IMR-90 (cell line): ENCODE data around the gene STEAP1.

ENCODE experiments used
- CEBPB ChIP-seq: IDR thresholded peaks from 2 replicates; pipeline ENCODE4 v1.6.1; 2012; ENCODE audit warnings: low read depth, low read length, improper control_type of control experiment
- CTCF ChIP-seq: conservative IDR thresholded peaks from 2 replicates; pipeline ENCODE4 v1.5.1; 2012; ENCODE audit warnings: mild to moderate bottlenecking, low read depth, low read length, improper control_type of control experiment
- ELK1 ChIP-seq: fragments of 150-350 bp; IDR thresholded peaks from 2 replicates; pipeline ENCODE4 v1.6.1; 2016; ENCODE audit warnings: low read depth, mild to moderate bottlenecking, low read length, moderate library complexity, borderline replicate concordance
- MAFK ChIP-seq: IDR thresholded peaks from 2 replicates; pipeline ENCODE4 v1.6.1; 2012; ENCODE audit warnings: low read depth, low read length, improper control_type of control experiment

- TF ChIP-seq ELK1 (no peak), CEBPB (no peak), CTCF (no peak), MAFK (no peak)
Measured at GRCh38 chr7:90213521-90213920, 59.3 kb downstream of the STEAP1 start.
